GM23248 (cell line): ENCODE results near the gene TWIST1.

Experiments used
- EZH2 ChIP-seq: fragments of 200-600 bp; sonication (generic); IDR thresholded peaks from 2 replicates; pipeline ENCODE4 v1.6.1; 2018; ENCODE audit warnings: antibody characterized with exemption, mild to moderate bottlenecking; ENCODE audit not compliant: insufficient read depth, poor library complexity, severe bottlenecking
- EZH2phosphoT487 ChIP-seq: fragments of 200-600 bp; sonication (generic); IDR thresholded peaks from 2 replicates; pipeline ENCODE4 v1.6.1; 2018; ENCODE audit warnings: antibody characterized with exemption, moderate library complexity, mild to moderate bottlenecking, low read depth; ENCODE audit not compliant: insufficient read depth

DNA sequence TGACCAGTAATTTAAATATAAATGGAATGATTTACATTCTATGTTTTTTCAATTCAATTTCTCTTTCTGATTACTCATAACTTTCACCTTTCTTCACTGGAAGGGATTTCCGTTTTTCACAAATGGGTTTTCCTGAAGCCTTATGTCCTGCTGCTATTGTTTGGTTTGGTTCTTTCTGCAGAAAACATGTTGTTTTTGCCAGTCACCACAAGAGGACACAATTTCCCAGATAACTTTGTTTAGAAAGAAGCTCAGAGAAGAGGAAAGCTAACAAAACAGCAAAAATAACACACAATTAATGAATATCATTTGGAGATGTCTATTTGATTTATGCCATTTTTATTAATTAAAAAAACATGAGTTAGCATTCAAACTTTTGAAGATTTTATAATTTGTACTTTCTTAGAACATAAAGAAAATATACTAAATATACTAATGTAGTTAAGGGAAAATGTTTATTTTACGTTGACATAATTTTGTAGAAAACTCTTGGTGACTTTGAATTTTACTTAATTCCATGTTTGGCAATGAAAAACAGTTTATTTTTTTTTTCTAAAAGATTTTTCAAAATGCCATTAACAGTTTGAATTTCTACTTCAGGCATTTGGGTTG is 4.6 kb upstream of the TWIST1 start:
- TF ChIP-seq EZH2 (no peak), EZH2phosphoT487 (no peak)
